ENCODE results near the gene RBM26.

GRCh38 chr13:79320433-79320832, 85.6 kb downstream of the RBM26 start:
- TF ChIP-seq CTCF (IDR thresholded peaks at IDR 0.05; ENCODE audit: poor library complexity, severe bottlenecking) (no peak), POLR2AphosphoS5 (IDR thresholded peaks at IDR 0.05) (no peak), EZH2 (IDR thresholded peaks at IDR 0.05; ENCODE audit: borderline replicate concordance, insufficient read depth, low read length, poor library complexity, severe bottlenecking) (no peak), EP300 (conservative IDR thresholded peaks at IDR 0.05; ENCODE audit: poor library complexity, severe bottlenecking) (no peak), TAF1 (IDR thresholded peaks at IDR 0.05; ENCODE audit: low read depth) (no peak), REST (IDR thresholded peaks at IDR 0.05; ENCODE audit: borderline replicate concordance) (no peak)

Measured in neural cell (in vitro differentiated cells).